NCI-H2227 (cell line): Measurements from ENCODE around the gene PTPRG.
"Not testable (repeated sequence)": the region's sequence is repeated elsewhere in the genome, so short reads cannot be mapped to it uniquely, and the experiment has no call there.

ENCODE experiments used
- DNase-seq: peaks from one replicate; lab custom pipeline; 2025; ENCODE audit not compliant: unreplicated experiment; lab: John Stamatoyannopoulos, UW

Gene PTPRG

GRCh38 chr3:62035402-62036057, 474.2 kb downstream of the PTPRG start:
- DNase-seq = no peak

- DNase-seq = no peak
Observed at GRCh38 chr3:62036726-62037125, 475.4 kb downstream of the PTPRG start.

GRCh38 chr3:62038798-62039197, 477.4 kb downstream of the PTPRG start:
- DNase-seq = not testable (repeated sequence)

GRCh38 chr3:62039586-62039985, 478.2 kb downstream of the PTPRG start:
- no peak for DNase-seq

- no peak for DNase-seq
Observed at GRCh38 chr3:62041681-62042080, 480.3 kb downstream of the PTPRG start.

- no peak for DNase-seq
Observed at GRCh38 chr3:62044874-62045411, 483.6 kb downstream of the PTPRG start.

GRCh38 chr3:62046326-62046725, 485.0 kb downstream of the PTPRG start:
- no peak for DNase-seq

- no peak for DNase-seq
Observed at GRCh38 chr3:62048577-62048976, 487.2 kb downstream of the PTPRG start.

- DNase-seq = no peak
Observed at GRCh38 chr3:62049033-62049432, 487.7 kb downstream of the PTPRG start.

GRCh38 chr3:62051506-62051905, 490.1 kb downstream of the PTPRG start:
- DNase-seq = no peak

- DNase-seq = no peak
Observed at GRCh38 chr3:62052331-62052730, 491.0 kb downstream of the PTPRG start.

- DNase-seq = no peak
Observed at GRCh38 chr3:62056658-62057057, 495.3 kb downstream of the PTPRG start.

- DNase-seq = no peak
Observed at GRCh38 chr3:62057339-62058047, 496.1 kb downstream of the PTPRG start.

GRCh38 chr3:62065985-62066693, 504.8 kb downstream of the PTPRG start:
- no peak for DNase-seq

GRCh38 chr3:62068337-62068736, 507.0 kb downstream of the PTPRG start:
- no peak for DNase-seq

- no peak for DNase-seq
Observed at GRCh38 chr3:62070891-62071290, 509.5 kb downstream of the PTPRG start.

GRCh38 chr3:62073038-62073437, 511.7 kb downstream of the PTPRG start:
- DNase-seq = no peak

GRCh38 chr3:62084558-62084957, 523.2 kb downstream of the PTPRG start:
- no peak for DNase-seq

GRCh38 chr3:62088472-62089104, 527.2 kb downstream of the PTPRG start:
- no peak for DNase-seq

GRCh38 chr3:62090066-62090465, 528.7 kb downstream of the PTPRG start:
- DNase-seq = no peak

GRCh38 chr3:62090519-62090918, 529.1 kb downstream of the PTPRG start:
- DNase-seq = no peak
